ENCODE measurements around the gene DYNLT2B. TPM values are rescaled to one million over a fixed set of nuclear protein-coding genes. Genes with fewer than 3 reads are reported as not detected.
"Not testable (repeated sequence)": the region's sequence is repeated elsewhere in the genome, so short reads cannot be mapped to it uniquely, and the experiment has no call there.

The DYNLT2B gene
- total RNA-seq, 1 donor from 2014 or later, result 20.4 TPM

GRCh38 chr3:196273655-196274054, 44.4 kb downstream of the DYNLT2B start:
- intact Hi-C loops (cut with micrococcal nuclease), result loop anchor here (1.0 to 10.0 kb wide), 5 partner anchors 14 to 361 kb away; partner anchors contain the start of genes DYNLT2B, NRROS, PCYT1A and RNF168

DNA sequence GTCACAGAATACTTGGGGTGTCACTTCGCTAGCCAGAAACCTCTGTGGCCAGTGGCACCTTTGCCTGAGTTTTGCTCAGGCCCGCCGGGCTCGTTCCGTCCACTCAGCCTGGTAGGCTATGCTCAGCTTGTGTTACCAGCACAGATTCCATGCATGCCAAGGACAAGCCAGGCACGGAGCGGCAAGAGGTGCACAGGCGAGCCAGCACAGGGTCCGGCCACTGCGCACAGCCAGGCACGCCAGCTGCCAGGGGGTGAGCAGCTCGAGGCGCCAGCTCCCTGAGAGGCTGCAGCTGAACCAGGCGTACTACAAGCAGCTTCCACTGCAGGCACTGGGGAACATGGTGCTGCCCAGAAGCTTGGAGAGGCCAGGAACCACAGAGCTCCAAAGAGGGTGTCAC, 45.2 kb downstream of the DYNLT2B start:
- intact Hi-C loops (cut with micrococcal nuclease), result loop anchor here (5.0 to 10.0 kb wide), 2 partner anchors 229 to 362 kb away; partner anchors contain the start of genes NRROS and RNF168

- intact Hi-C loops (cut with micrococcal nuclease), result loop anchor here (5.0 to 10.0 kb wide), 2 partner anchors 232 to 364 kb away; partner anchors contain the start of genes NRROS and RNF168
Measured at GRCh38 chr3:196270499-196270898, 47.5 kb downstream of the DYNLT2B start.

- intact Hi-C loops (cut with micrococcal nuclease), result no loop called here
Measured at GRCh38 chr3:196268284-196269163, 49.5 kb downstream of the DYNLT2B start.

DNA sequence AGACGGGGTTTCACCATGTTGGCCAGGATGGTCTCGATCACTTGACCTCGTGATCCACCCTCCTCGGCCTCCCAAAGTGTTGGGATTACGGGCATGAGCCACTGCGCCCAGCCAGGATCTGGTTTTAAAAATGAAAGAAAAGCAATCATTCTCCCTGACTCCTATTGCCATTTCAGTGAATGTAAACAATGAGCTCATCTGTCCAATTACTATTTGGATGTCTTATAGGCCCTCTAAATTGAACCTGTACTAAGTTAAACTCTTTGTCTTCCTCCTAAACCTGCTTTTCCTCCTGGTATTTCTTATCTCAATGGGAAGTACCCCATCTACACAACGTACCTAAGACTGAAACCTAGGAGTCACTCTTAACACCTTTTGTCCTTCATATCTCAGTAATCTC, 54.2 kb downstream of the DYNLT2B start:
- intact Hi-C loops (cut with micrococcal nuclease), result no loop called here

GRCh38 chr3:196260784-196261183, 57.3 kb downstream of the DYNLT2B start:
- intact Hi-C loops (cut with micrococcal nuclease), result no loop called here

- intact Hi-C loops (cut with micrococcal nuclease), result no loop called here
Measured at GRCh38 chr3:196255776-196256175, 62.3 kb downstream of the DYNLT2B start.

DNA sequence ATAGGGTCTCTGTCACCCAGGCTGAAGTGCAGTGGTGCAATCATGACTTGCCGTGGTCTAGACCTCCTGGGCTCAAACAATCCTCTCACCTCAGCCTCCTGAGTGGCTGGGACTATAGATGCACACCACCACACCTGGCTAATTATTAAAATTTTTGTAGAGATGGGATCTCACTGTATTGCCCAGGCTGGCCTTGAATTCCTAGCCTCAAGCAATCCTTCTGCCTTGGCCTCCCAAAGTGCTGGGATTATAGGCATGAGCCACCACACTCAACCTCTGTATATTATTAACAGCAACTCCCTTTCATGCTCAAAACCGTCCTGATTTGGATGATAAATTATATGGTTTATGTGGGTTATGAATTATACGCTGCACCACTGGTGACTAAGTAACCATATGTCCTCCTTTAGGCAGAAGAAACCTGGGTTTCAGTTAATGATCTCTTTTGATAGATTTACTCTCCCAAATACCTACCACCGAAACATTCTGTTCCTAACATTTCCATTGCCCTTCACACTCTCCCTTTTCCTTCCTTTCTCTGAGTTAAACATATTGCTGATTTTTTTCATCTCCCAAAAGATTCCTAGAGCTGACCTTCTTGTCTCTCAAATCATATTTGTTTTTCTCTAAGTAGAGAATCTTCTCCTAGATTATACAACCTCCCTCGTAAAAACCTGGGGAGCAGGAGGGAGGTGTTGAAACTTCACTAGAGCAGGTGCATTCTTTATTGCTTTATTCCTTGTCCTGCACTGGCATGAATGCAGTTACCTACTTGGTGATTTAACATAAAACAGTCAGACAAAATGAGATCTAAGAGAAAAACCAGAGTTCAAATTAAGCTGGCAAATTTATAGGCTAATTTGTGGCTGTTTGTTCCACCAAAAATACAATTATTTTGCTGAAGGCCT, 63.4 kb downstream of the DYNLT2B start:
- intact Hi-C loops (cut with micrococcal nuclease), result no loop called here

DNA sequence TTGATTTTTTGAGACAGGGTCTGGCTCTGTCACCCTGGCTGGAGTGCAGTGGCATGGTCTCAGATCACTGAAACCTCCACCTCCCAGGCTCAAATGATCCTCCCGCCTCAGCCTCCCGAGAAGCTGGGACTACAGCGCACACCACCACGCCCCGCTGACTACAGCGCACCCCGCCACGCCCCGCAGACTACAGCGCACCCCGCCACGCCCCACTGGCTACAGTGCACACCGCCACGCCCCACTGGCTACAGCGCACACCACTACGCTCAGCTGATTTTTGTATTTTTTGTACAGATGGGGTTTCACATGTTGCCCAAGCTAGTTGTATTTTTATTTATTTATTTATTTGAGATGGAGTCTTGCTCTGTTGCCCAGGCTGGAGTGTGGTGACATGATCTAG, 66.1 kb downstream of the DYNLT2B start:
- intact Hi-C loops (cut with micrococcal nuclease), result loop anchor here (2.0 kb wide), 1 partner anchor 251 kb away; the partner anchor contains the start of gene RNF168

DNA sequence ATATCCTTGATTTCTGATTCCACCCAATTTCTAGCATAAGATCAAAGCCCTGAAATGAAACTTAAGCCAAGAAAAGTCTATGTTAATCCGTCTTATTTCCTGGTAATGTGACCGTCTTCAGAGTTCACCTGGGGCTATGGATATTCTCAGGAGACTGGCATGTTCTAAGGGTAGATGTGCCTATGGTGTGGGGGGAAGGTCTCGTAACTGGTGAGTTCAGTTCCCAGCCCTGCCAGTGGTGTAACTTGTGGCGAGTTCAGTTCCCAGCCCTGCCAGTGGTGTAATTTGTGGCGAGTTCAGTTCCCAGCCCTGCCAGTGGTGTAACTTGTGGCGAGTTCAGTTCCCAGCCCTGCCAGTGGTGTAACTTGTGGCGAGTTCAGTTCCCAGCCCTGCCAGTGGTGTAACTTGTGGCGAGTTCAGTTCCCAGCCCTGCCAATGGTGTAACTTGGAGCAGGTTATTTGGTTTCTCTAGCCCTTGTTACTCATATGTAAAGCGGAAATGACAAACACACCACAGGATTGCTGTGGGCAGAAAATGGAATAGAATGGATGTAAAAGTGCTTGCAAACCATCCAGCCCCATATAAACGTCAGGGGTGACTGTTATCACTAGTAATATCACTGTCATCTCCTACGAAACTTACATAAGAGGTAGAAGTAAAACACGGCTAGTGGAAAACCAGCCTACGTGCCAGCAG, 71.3 kb downstream of the DYNLT2B start:
- intact Hi-C loops (cut with micrococcal nuclease), result no loop called here

DNA sequence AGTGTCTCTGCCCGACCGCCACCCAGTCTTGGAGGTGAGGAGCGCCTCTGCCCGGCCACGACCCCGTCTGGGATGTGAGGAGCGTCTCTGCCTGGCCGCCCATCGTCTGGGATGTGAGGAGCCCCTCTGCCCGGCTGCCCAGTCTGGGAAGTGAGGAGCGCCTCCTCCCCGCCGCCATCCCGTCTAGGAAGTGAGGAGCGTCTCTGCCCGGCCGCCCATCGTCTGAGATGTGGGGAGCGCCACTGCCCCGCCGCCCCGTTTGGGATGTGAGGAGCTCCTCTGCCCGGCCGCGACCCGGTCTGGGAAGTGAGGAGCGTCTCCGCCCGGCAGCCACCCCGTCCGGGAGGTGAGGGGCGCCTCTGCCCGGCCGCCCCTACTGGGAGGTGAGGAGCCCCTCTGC, 73.9 kb downstream of the DYNLT2B start:
- intact Hi-C loops (cut with micrococcal nuclease), result not testable (repeated sequence)

DNA sequence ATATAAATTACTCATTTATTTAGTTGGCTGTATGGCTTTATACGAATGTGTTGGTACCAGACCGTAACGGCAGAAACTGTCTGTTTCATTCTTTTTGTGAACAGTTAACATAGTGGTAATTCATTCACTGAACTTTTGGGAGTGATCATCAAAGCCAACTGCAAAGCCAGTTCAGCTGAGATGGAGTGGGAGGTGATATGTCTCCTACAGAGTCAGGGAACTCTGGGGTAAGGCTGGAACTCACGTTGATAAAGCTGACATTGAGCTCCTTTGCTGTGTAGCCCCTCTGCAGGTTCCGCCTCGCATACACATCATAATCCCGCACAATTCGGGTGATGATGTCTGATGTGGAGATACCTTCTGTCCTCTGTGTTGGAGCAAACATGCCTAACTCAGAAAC, 76.3 kb downstream of the DYNLT2B start:
- intact Hi-C loops (cut with micrococcal nuclease), result no loop called here

Other genes with a start within 250 kb of the DYNLT2B start
- gene TFRC, start 236.2 kb downstream of the DYNLT2B start, total RNA-seq, result 408 and 413 TPM in 2 replicates
- gene ZDHHC19, start 106.8 kb downstream of the DYNLT2B start, total RNA-seq, result not detected in 2 replicates
- gene SLC51A, start 101.7 kb downstream of the DYNLT2B start, total RNA-seq, result not detected in 2 replicates
- 76.4 and 77.1 TPM in 2 replicates for gene PCYT1A, start 30.5 kb downstream of the DYNLT2B start, total RNA-seq
- not detected in 2 replicates for gene TM4SF19, start 20.1 kb upstream of the DYNLT2B start, total RNA-seq
- gene UBXN7, start 114.2 kb upstream of the DYNLT2B start, total RNA-seq, result 47.9 and 49.7 TPM in 2 replicates
- 40.9 and 42.3 TPM in 2 replicates for gene RNF168, start 185.5 kb upstream of the DYNLT2B start, total RNA-seq
- gene SMCO1, start 197.1 kb upstream of the DYNLT2B start, total RNA-seq, result not detected in 2 replicates

All from T-helper 2 cell treated with Interferon-gamma antibody and Interleukin-4, amounts not matched to agents 100 ng/mL and 5 ng/mL, for 36 hours (primary cell).